Dendritic cell treated with granulocyte-macrophage colony-stimulating factor and Interleukin-4, amounts not matched to agents 40 ng/mL and 50 ng/mL, for 4 days (primary cell): ENCODE measurements around the gene EPS15.
"Not testable (repeated sequence)": the region's sequence is repeated elsewhere in the genome, so short reads cannot be mapped to it uniquely, and the experiment has no call there.

Source experiments
- H3K27ac Mint-ChIP-seq: one replicate; pipeline ENCODE4 v1.8.0; 2022; ENCODE audit warnings: mild to moderate bottlenecking, mixed read lengths
- H3K27me3 Mint-ChIP-seq: one replicate; pipeline ENCODE4 v1.8.0; 2022; ENCODE audit warnings: mild to moderate bottlenecking, mixed read lengths
- H3K36me3 Mint-ChIP-seq: one replicate; pipeline ENCODE4 v1.8.0; 2022; ENCODE audit warnings: low read depth, mixed read lengths
- H3K4me1 Mint-ChIP-seq: one replicate; pipeline ENCODE4 v1.8.0; 2022; ENCODE audit warnings: low read depth, mixed read lengths
- H3K4me3 Mint-ChIP-seq: one replicate; pipeline ENCODE4 v1.8.0; 2022; ENCODE audit warnings: mild to moderate bottlenecking, moderate library complexity, mixed read lengths
- H3K9me3 Mint-ChIP-seq: one replicate; pipeline ENCODE4 v1.8.0; 2022; ENCODE audit warnings: mixed read lengths
- intact Hi-C: fragments of 100-400 bp; cut with micrococcal nuclease; formaldehyde crosslinking; loops from one replicate; pipeline ENCODE4 v1.15.0; 2022

Gene EPS15

GRCh38 chr1:51325391-51325790 is 193.7 kb downstream of the EPS15 start:
- Mint-ChIP-seq H3K4me1 (peaks cover 4% of the 10 kb centered on the region), H3K36me3 (no peaks in the 10 kb centered on the region), H3K4me3 (no peak overlapping the region), H3K27me3 (peaks cover 27% of the 10 kb centered on the region), H3K9me3 (no peaks in the 10 kb centered on the region), H3K27ac (no peak overlapping the region)
- intact Hi-C loops: no loop called here

- H3K27me3 Mint-ChIP-seq: peaks cover 26% of the 10 kb centered on the region
- H3K9me3 Mint-ChIP-seq, H3K27ac Mint-ChIP-seq, H3K4me3 Mint-ChIP-seq, intact Hi-C loops, H3K4me1 Mint-ChIP-seq, H3K36me3 Mint-ChIP-seq: not testable (repeated sequence)
Measured at GRCh38 chr1:51325011-51325385, 194.1 kb downstream of the EPS15 start.

GRCh38 chr1:51324251-51325010 is 194.6 kb downstream of the EPS15 start:
- Mint-ChIP-seq H3K27ac (no peak overlapping the region), H3K4me3 (no peak overlapping the region), H3K36me3 (no peaks in the 10 kb centered on the region), H3K27me3 (peaks cover 21% of the 10 kb centered on the region), H3K9me3 (no peaks in the 10 kb centered on the region), H3K4me1 (peaks cover 4% of the 10 kb centered on the region)
- intact Hi-C loops: no loop called here

- Mint-ChIP-seq H3K27ac (no peak overlapping the region), H3K36me3 (no peaks in the 10 kb centered on the region), H3K4me1 (peaks cover under 1% of the 10 kb centered on the region), H3K9me3 (no peaks in the 10 kb centered on the region), H3K27me3 (peaks cover 14% of the 10 kb centered on the region), H3K4me3 (no peak overlapping the region)
- intact Hi-C loops: no loop called here
Measured at GRCh38 chr1:51323778-51324177, 195.3 kb downstream of the EPS15 start.

GRCh38 chr1:51322417-51323101 is 196.5 kb downstream of the EPS15 start:
- intact Hi-C loops: no loop called here
- Mint-ChIP-seq H3K27me3 (peaks cover 10% of the 10 kb centered on the region), H3K36me3 (no peaks in the 10 kb centered on the region), H3K4me1 (no peaks in the 10 kb centered on the region), H3K27ac (no peak overlapping the region), H3K9me3 (no peaks in the 10 kb centered on the region), H3K4me3 (no peak overlapping the region)

- intact Hi-C loops: no loop called here
- Mint-ChIP-seq H3K27ac (no peak overlapping the region), H3K4me1 (no peaks in the 10 kb centered on the region), H3K36me3 (no peaks in the 10 kb centered on the region), H3K9me3 (no peaks in the 10 kb centered on the region), H3K27me3 (peaks cover 9% of the 10 kb centered on the region), H3K4me3 (no peak overlapping the region)
Measured at GRCh38 chr1:51321924-51322280, 197.2 kb downstream of the EPS15 start.

- Mint-ChIP-seq H3K9me3 (no peaks in the 10 kb centered on the region), H3K36me3 (no peaks in the 10 kb centered on the region), H3K27ac (no peak overlapping the region), H3K4me3 (no peak overlapping the region), H3K4me1 (no peaks in the 10 kb centered on the region), H3K27me3 (peaks cover 4% of the 10 kb centered on the region)
- intact Hi-C loops: no loop called here
Measured at GRCh38 chr1:51320967-51321923, 197.8 kb downstream of the EPS15 start.

- peaks cover 10% of the 10 kb centered on the region for H3K4me1 Mint-ChIP-seq
- H3K4me3 Mint-ChIP-seq: no peak overlapping the region
- H3K27me3 Mint-ChIP-seq: no peaks in the 10 kb centered on the region
- no peak overlapping the region for H3K27ac Mint-ChIP-seq
- no peaks in the 10 kb centered on the region for H3K9me3 Mint-ChIP-seq
- H3K36me3 Mint-ChIP-seq: no peaks in the 10 kb centered on the region
- intact Hi-C loops: no loop called here
Measured at GRCh38 chr1:51317798-51318197, 201.3 kb downstream of the EPS15 start.

- H3K4me1 Mint-ChIP-seq: peaks cover 10% of the 10 kb centered on the region
- H3K4me3 Mint-ChIP-seq: no peak overlapping the region
- intact Hi-C loops: no loop called here
- no peaks in the 10 kb centered on the region for H3K9me3 Mint-ChIP-seq
- H3K36me3 Mint-ChIP-seq: no peaks in the 10 kb centered on the region
- no peak overlapping the region for H3K27ac Mint-ChIP-seq
- no peaks in the 10 kb centered on the region for H3K27me3 Mint-ChIP-seq
Measured at GRCh38 chr1:51316846-51317120, 202.3 kb downstream of the EPS15 start.

- Mint-ChIP-seq H3K4me3 (no peak overlapping the region), H3K36me3 (no peaks in the 10 kb centered on the region), H3K9me3 (no peaks in the 10 kb centered on the region), H3K4me1 (peaks cover 11% of the 10 kb centered on the region), H3K27ac (no peak overlapping the region), H3K27me3 (no peaks in the 10 kb centered on the region)
- intact Hi-C loops: no loop called here
Measured at GRCh38 chr1:51316113-51316845, 202.8 kb downstream of the EPS15 start.

GRCh38 chr1:51314974-51315373 is 204.1 kb downstream of the EPS15 start:
- Mint-ChIP-seq H3K36me3 (no peaks in the 10 kb centered on the region), H3K4me1 (peaks cover 18% of the 10 kb centered on the region), H3K27me3 (no peaks in the 10 kb centered on the region), H3K27ac (no peak overlapping the region), H3K9me3 (no peaks in the 10 kb centered on the region), H3K4me3 (no peak overlapping the region)
- intact Hi-C loops: no loop called here

GRCh38 chr1:51313961-51314777 is 204.9 kb downstream of the EPS15 start:
- Mint-ChIP-seq H3K4me3 (no peak overlapping the region), H3K27me3 (no peaks in the 10 kb centered on the region), H3K4me1 (peaks cover 18% of the 10 kb centered on the region), H3K36me3 (no peaks in the 10 kb centered on the region), H3K9me3 (no peaks in the 10 kb centered on the region), H3K27ac (no peak overlapping the region)
- intact Hi-C loops: no loop called here

- intact Hi-C loops: no loop called here
- Mint-ChIP-seq H3K9me3 (no peaks in the 10 kb centered on the region), H3K4me1 (peaks cover 18% of the 10 kb centered on the region), H3K27ac (no peak overlapping the region), H3K27me3 (no peaks in the 10 kb centered on the region), H3K4me3 (no peak overlapping the region), H3K36me3 (no peaks in the 10 kb centered on the region)
Measured at GRCh38 chr1:51313268-51313852, 205.7 kb downstream of the EPS15 start.
